ENCODE measurements around the gene TDRKH. TPM values are rescaled to one million over a fixed set of nuclear protein-coding genes. Genes with fewer than 3 reads are reported as not detected.

TDRKH gene
- 0.64 and 1.7 TPM in 2 replicates for total RNA-seq

DNA sequence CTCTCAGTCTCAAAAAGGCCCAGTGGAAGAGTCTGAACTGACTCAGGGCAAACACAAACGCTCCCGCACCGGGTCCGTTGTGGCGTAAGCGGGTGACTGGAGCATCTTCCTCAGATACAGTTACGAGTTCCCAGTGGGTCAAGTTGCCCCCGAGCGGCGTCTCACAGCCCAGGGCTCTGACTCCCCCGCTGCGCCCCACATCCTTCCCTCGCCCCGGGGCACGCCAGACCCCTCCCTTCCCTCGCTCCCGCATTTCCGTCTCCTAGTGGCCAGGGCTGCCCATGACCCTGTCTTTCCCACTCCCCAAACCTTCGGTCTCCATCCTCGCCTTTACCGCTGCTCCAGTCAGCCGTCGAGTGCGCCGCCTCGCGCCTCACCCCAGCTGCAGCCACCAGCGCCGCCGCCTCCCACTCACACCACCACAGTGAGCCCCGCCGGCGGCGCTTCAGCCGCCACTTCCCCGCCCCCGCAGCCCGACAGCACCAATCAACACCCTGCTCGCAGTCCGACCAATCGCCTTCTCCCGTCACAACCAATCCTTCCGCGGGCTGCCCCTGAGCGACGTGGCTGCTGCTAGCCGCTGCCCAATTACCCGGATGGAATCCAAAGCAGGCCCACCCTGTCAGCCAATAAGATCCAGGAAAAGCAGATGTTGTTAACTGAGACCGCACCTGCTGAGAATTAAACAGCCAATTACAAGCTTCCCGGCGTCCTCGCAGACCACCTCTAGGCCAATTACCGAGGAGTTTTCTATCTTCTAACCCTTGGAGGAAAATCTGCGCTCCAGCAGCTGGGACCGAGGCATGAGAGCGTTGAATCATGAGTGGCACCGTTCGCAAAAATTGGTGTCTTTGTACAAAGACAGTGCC is at the start of gene TDRKH:
TSS of gene TDRKH (minus strand) at position 430 of the 869 bp plus-strand sequence. CDS start 7,478 bp downstream, outside the sequence.
- peak; percentile 100 for DNase-seq (ENCODE audit: low read depth)
- H3K4me3 ChIP-seq (ENCODE audit: low read depth, low read length), result peak within 1 kb of the TSS; percentile 69
- TF ChIP-seq CTCF (IDR thresholded peaks at IDR 0.05; ENCODE audit: insufficient read depth, low read depth, low read length), result no peak

- DNase-seq (ENCODE audit: low read depth), result no peak
- no peak within 1 kb of the TSS for H3K4me3 ChIP-seq (ENCODE audit: low read depth, low read length)
- no peak for TF ChIP-seq CTCF (IDR thresholded peaks at IDR 0.05; ENCODE audit: insufficient read depth, low read depth, low read length)
These were observed 49.4 kb upstream of the TDRKH start, which contains the start of gene C2CD4D for GRCh38 chr1:151839457-151840403. Gene C2CD4D, minus strand, starts transcription at chr1:151839820. Its CDS starts 831 bp downstream, at chr1:151838989.

- H3K4me3 ChIP-seq (ENCODE audit: low read depth, low read length), result no peak overlapping the region
- no peak for TF ChIP-seq CTCF (IDR thresholded peaks at IDR 0.05; ENCODE audit: insufficient read depth, low read depth, low read length)
- DNase-seq (ENCODE audit: low read depth), result no peak
These were observed 48.7 kb upstream of the TDRKH start for GRCh38 chr1:151839082-151839412.

DNA sequence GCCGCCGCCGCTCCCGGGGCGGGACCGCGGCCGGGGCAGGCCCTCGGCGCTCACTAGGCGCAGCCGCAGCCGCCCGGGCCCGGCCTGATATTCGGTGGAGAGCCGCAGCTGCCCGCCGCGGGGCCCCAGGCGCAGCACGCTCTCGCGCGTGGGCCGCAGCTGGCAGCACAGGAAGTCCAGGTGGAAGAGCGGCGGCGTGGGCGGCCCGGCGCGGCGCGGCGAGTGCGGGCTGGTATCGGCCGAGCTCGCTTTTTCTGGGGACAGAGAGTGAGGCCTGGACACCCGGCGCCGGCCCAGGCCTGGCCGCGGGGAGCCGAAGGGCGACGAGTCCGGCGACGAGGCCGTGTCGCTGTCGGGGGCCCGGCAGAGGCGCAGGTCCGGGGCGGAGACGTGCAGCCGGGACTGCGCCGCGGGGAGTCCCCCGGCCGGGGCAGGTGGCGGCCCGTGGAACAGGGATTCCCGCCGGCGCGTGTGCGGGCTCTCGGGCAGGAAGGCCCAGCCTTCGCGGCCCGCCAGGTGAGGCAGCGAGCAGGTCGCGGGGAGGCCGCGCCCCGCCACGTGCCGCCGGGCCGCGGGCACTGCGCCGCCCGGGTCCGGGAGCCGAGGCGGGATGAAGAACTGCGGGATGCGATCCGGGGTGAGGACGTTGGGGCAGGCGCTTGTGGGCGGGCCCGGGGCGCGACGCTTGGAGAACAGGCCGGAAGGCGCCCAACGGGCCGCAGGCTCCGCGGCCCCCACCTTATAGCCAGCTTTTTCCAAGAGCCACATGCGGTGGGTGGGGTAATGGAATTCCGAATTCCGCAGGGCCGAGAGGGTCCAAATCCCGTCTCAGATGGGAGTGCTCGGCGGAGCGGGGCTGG is 48.2 kb upstream of the TDRKH start:
- peak overlapping the region; percentile 27 for H3K4me3 ChIP-seq (ENCODE audit: low read depth, low read length)
- TF ChIP-seq CTCF (IDR thresholded peaks at IDR 0.05; ENCODE audit: insufficient read depth, low read depth, low read length), result no peak
- no peak for DNase-seq (ENCODE audit: low read depth)

DNA sequence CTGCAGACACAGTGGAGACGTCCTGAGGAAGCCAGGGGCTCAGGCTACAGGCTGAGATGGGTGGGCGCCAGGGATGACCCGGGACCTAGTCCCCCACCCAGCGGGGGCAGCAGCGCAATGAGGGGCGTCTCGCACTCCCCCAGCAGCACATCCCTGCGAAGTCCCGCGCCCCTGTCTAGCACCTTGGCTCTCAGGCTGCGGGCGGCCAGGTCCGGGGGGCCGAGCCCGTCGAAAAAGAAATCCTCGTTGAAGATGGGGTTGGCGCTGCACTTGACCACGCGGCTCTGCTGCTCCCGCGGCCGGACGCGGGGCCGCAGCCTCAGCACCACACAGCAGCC is 47.6 kb upstream of the TDRKH start:
- H3K4me3 ChIP-seq (ENCODE audit: low read depth, low read length), result no peak overlapping the region
- DNase-seq (ENCODE audit: low read depth), result no peak
- TF ChIP-seq CTCF (IDR thresholded peaks at IDR 0.05; ENCODE audit: insufficient read depth, low read depth, low read length), result no peak

DNA sequence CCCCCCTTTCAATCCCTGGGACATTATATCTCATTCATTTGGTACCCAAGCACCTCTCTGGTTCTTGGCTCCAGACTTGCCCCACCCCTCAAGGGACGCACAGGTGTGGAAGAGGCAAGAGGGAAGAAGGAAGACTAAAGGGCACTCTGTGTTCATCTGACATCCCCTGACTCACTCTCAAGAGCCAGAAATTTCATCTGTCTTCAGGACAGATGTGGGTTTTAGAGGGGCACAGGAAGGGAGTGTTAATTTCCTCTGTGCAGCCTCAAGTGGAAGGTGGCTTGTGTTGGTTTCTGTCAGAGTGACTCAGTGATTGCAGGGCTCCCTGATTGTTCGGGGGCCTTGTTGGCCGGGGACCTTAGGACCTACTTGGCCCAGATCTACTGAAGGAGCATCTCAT is 46.9 kb upstream of the TDRKH start:
- no peak for DNase-seq (ENCODE audit: low read depth)
- TF ChIP-seq CTCF (IDR thresholded peaks at IDR 0.05; ENCODE audit: insufficient read depth, low read depth, low read length), result no peak
- H3K4me3 ChIP-seq (ENCODE audit: low read depth, low read length), result no peak overlapping the region
